Epithelial cell of esophagus (primary cell): ENCODE data around the gene ADORA2B.

Experiments
- DNase-seq: peaks from one replicate; pipeline ENCODE4 v3.0.0; 2010; ENCODE audit warnings: low read depth
- H3K4me3 ChIP-seq: 2 replicates; pipeline ENCODE4 v1.5.1; 2011; ENCODE audit warnings: mild to moderate bottlenecking, low read length, control low read depth
- CTCF ChIP-seq: IDR thresholded peaks from 2 replicates; pipeline ENCODE4 v1.5.1; 2011; ENCODE audit warnings: low read depth, mild to moderate bottlenecking, low read length, control low read depth, inconsistent platforms; ENCODE audit not compliant: insufficient read depth; ENCODE audit errors: missing control alignments

The ADORA2B gene

DNA sequence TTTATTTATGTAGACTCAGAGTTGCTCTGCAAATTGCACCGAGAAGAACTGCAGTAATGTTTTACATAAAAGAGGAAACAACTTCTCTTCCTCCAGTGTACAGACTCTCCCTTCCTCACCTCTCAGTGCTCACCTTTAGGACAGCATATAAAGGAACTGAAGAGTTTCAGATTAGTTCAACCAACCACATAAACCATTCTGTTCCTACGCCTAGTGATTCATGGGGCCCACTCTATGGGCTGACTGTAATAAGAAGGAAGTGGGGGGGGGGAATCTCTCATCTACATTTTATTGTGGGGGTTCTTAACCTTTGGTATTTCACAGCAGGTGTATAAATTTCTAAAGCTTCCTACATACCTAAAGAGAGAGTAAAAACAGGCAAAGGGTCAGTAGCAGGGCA, 36.3 kb downstream of the ADORA2B start:
- peak; percentile 40 for DNase-seq
- no peak overlapping the region for H3K4me3 ChIP-seq
- no peak for TF ChIP-seq CTCF

DNA sequence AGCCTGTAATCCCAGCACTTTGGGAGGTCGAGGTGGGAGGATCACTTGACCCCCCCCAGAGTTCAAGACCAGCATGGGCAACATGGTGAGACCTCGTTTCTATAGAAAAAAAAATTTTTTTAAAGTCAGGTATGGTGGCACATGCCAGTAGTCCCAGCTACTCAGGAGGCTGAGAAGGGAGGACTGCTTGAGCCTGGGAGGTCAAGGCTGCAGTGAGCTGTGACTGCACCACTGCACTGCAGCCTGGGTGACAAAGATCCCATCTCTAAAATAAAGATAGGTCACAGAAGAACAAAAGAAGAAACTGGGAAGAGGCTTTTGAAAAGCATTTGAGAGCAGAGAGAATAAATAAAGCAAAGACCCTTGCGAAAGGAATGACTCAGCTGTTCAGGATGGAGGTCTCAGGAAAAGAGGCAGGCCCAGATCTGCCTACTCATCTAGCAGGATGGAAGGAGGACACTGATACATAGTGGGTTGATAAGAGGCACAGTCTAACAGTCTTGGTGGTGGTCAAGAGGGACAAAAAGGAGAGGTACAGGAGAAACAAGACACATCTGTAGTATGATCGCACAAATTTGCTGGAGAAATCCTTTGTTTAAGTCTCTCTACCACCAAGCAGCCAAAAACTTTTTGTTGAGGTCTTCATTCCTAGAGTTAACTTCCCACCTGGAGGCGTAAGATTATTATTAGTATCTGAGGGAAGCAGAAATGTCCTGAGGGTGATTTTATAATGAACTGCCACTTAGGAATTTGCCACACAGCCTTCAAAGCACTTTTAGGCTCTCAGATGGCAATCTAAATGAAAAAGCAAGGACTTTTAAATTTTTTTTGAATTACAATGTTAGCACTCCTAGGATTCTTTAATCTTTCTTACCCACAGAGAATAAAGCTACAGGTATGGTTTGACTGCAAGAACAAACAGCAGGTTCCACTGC, 37.0 kb downstream of the ADORA2B start:
- DNase-seq, result peak; percentile 75
- H3K4me3 ChIP-seq, result no peak overlapping the region
- no peak for TF ChIP-seq CTCF

DNA sequence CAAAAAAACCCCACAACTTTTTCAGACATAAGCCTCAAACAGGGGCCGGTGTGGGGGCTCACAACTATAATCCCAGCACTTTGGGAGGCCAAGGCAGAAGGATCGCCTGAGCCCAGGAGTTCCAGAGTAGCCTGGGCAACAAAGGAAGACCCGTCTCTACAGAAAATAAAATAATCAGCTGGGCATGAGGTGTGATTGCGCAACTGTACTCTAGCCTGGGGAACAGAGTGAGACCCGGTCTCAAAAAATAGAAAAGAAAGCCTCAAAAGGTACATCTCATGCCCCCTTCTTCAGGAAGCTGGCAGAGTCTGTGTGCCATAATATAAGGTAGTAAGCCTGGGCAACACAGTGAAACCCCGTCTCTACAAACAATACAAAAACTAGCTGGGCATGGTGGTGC, 51.4 kb downstream of the ADORA2B start:
- no peak for TF ChIP-seq CTCF
- H3K4me3 ChIP-seq, result no peak overlapping the region
- no peak for DNase-seq

- DNase-seq, result no peak
- H3K4me3 ChIP-seq, result no peak overlapping the region
- TF ChIP-seq CTCF, result no peak
These were observed 53.2 kb downstream of the ADORA2B start for GRCh38 chr17:15998031-15998562.

DNA sequence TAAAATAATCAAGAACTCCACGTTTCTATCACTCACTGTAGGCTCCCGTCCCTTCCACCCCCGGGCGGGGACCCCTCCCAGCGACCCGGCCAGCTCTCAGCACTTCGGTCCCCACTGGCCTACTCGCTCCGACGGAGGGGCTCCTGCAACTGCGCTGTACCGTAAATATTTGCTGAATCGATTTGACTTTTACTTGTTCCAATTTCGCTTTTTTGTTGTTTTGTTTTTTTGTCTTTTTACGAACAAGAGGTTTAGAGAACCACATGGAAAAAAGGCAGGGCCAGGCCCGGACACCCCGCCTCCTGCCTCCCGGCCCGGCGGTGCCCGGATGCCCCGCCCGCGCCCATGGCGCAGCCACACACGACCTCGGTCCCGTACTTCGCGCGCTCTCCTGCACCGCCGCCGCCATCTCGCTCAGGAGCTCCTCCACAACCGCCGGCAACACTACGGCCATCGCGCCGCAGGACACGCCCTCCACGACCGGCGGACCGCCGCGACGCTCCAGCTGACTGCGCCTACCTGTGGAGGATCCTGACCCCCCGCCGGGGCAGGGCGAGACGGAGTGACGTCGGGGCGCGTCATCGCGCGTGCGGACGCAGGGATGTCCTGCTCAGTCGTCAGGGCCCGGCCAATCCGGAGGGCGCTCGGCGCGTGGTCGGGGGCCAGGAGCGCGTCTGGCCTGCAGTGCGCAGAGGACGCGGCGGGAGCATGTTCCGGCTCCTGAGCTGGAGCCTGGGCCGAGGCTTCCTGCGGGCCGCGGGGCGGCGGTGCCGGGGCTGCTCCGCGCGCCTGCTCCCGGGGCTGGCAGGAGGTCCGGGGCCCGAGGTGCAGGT, 54.4 kb downstream of the ADORA2B start, which contains the start of the genes TTC19 and ZSWIM7:
TSS of gene TTC19 (plus strand) at position 684 of the 833 bp plus-strand sequence. CDS start at position 709, 25 bp downstream.
TSS of gene ZSWIM7 (minus strand) at position 564 of the 833 bp plus-strand sequence. CDS start at position 454, 110 bp downstream.
- peak within 1 kb of the TSS; percentile 74 for H3K4me3 ChIP-seq
- no peak for TF ChIP-seq CTCF
- peak; percentile 96 for DNase-seq

- H3K4me3 ChIP-seq, result peak overlapping the region; percentile 74
- TF ChIP-seq CTCF, result no peak
- peak; percentile 44 for DNase-seq
These were observed 55.3 kb downstream of the ADORA2B start for GRCh38 chr17:15999974-16000827.
